Measurements from ENCODE around the gene SLC22A16.

GRCh38 chr6:110492584-110492983 is 16.2 kb upstream of the SLC22A16 start:
- TF ChIP-seq POLR2A (IDR thresholded peaks at IDR 0.05), result no peak
- no peak for TF ChIP-seq POLR2AphosphoS5 (IDR thresholded peaks at IDR 0.05; ENCODE audit: insufficient read depth in 1 of 2, low read depth in 1 of 2)
- no peak for TF ChIP-seq CTCF (IDR thresholded peaks at IDR 0.05)
